HEK293T (cell line): ENCODE data around the gene NCDN.

Experiments used
- ARNT ChIP-seq: fragments of 450-650 bp; IDR thresholded peaks from 2 replicates; pipeline ENCODE4 v1.6.1; 2017; ENCODE audit warnings: mild to moderate bottlenecking
- BHLHE40 ChIP-seq: fragments of 450-650 bp; IDR thresholded peaks from 2 replicates; pipeline ENCODE4 v1.6.1; 2016; ENCODE audit warnings: mild to moderate bottlenecking, moderate library complexity, borderline replicate concordance
- CTBP1 ChIP-seq: fragments of 450-650 bp; IDR thresholded peaks from 2 replicates; pipeline ENCODE4 v1.6.1; 2016; ENCODE audit warnings: borderline replicate concordance
- ELF4 ChIP-seq: fragments of 450-650 bp; IDR thresholded peaks from 2 replicates; pipeline ENCODE4 v1.6.1; 2017; ENCODE audit warnings: antibody characterized with exemption
- FOXM1 ChIP-seq: fragments of 450-650 bp; IDR thresholded peaks from 2 replicates; pipeline ENCODE4 v1.6.1; 2017; ENCODE audit warnings: mild to moderate bottlenecking, borderline replicate concordance
- LEF1 ChIP-seq: fragments of 450-650 bp; IDR thresholded peaks from 2 replicates; pipeline ENCODE4 v1.6.1; 2017; ENCODE audit warnings: mild to moderate bottlenecking, borderline replicate concordance
- SUZ12 ChIP-seq: fragments of 450-650 bp; IDR thresholded peaks from 2 replicates; pipeline ENCODE4 v1.6.1; 2016; ENCODE audit warnings: mild to moderate bottlenecking
- TARDBP ChIP-seq: fragments of 450-650 bp; IDR thresholded peaks from 2 replicates; pipeline ENCODE4 v1.6.1; 2016
- ZNF384 ChIP-seq: fragments of 450-650 bp; IDR thresholded peaks from 2 replicates; pipeline ENCODE4 v1.6.1; 2016

DNA sequence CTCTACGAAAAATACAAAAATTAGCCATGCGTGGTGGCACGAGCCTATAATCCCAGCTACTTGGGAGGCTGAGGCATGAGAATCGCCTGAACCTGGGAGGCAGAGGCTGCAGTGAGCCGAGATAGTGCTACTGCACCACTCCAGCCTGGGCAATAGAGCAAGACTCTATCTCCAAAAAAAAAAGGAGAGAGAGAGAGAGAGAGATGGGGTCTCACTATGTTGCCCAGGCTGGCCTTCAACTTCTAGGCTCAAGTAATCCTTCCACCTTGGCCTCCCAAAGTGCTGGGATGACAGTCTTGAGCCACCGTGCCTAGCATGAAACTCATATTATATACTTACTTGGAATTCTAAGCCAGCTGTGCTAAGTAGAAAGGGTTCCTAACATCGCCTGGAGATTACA, 54.1 kb downstream of the NCDN start:
- TF ChIP-seq BHLHE40 (no peak), ZNF384 (no peak), CTBP1 (no peak), SUZ12 (no peak), ARNT (no peak), LEF1 (no peak), ELF4 (no peak), TARDBP (no peak), FOXM1 (no peak)
